Vagina (tissue), 2 donors: ENCODE data around the gene MYO15B. TPM values are rescaled to one million over a fixed set of nuclear protein-coding genes. Genes with fewer than 3 reads are reported as not detected.

ENCODE experiments used
- DNase-seq, 2 donors: peaks; one replicate each; pipeline ENCODE4 v3.0.0-alpha.2; 2017; ENCODE audit errors: extremely low spot score in 2 of 2
- H3K27ac ChIP-seq: fragments of 200-600 bp; sonication (generic); one replicate; pipeline ENCODE4 v1.5.1; 2019
- H3K27me3 ChIP-seq: fragments of 200-600 bp; sonication (generic); one replicate; pipeline ENCODE4 v1.5.1; 2019
- H3K36me3 ChIP-seq, 2 donors: fragments of 200-600 bp; sonication (generic); one replicate each; pipeline ENCODE4 v1.5.1; 2017 to 2019
- H3K4me1 ChIP-seq: fragments of 200-600 bp; sonication (generic); one replicate; pipeline ENCODE4 v1.5.1; 2019
- H3K4me3 ChIP-seq, 2 donors: fragments of 200-600 bp; sonication (generic); 1 replicate in 1 of 2; 2 replicates in 1 of 2; pipeline ENCODE4 v1.5.1; 2016 to 2019
- H3K9me3 ChIP-seq: fragments of 200-600 bp; sonication (generic); one replicate; pipeline ENCODE4 v1.5.1; 2019
- CTCF ChIP-seq, 3 experiments: fragments of 450-650 bp in 2 of 3; fragments of 200-600 bp in 1 of 3; sonication (generic) in 1 of 3; IDR thresholded peaks; one replicate each; pipeline ENCODE4 v1.5.1; 2017 to 2019; ENCODE audit warnings: antibody characterized with exemption in 3 of 3, mild to moderate bottlenecking in 2 of 3, moderate library complexity in 2 of 3
- POLR2A ChIP-seq, 2 donors: fragments of 450-650 bp; IDR thresholded peaks; one replicate each; pipeline ENCODE4 v1.6.1; 2017; ENCODE audit warnings: antibody characterized with exemption in 2 of 2, mild to moderate bottlenecking in 2 of 2, moderate library complexity in 2 of 2
- POLR2AphosphoS5 ChIP-seq, 2 donors: sonication (generic); formaldehyde crosslinking; IDR thresholded peaks; one replicate each; pipeline ENCODE4 v1.9.0; 2017; ENCODE audit warnings: antibody characterized with exemption in 2 of 2, mild to moderate bottlenecking in 2 of 2, low read depth in 1 of 2; ENCODE audit not compliant: insufficient read depth in 1 of 2
- intact Hi-C: fragments of 100-400 bp; cut with DNase I; formaldehyde crosslinking; loops from one replicate; pipeline ENCODE4 v1.15.1; 2023
- total RNA-seq: library from RNA; depleted of rRNA; stranded (reverse); fragments of >200 nt; gene quantifications from one replicate; pipeline ENCODE4 v1.2.3, GENCODE V29; 2016

The MYO15B gene
- total RNA-seq, 1 donor from 2014 or later, result 160 TPM

DNA sequence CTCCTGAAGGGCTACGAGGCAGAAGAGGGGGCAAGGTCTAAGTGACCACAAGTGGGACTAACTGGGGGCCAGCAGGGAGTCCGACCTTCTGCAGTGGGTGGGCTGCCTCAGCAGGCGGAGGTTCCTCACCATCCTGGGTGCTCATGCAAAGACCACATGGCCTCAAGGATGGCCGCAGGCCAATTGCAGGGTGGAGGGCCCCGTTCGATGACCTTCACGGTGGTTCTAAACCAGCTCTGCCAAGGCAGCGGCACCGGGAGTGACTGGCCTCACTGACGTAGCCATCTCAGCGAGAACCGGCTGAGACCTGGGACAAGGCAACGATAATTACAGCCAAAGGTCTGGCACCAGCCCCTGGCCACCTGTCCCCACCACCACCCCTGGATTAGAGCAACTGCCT is 51.3 kb downstream of the MYO15B start:
- TF ChIP-seq POLR2AphosphoS5 (IDR thresholded peaks at IDR 0.05; ENCODE audit: insufficient read depth in 1 of 2, low read depth in 1 of 2), result no peak
- TF ChIP-seq POLR2A (IDR thresholded peaks at IDR 0.05), result no peak
- no peak for TF ChIP-seq CTCF (IDR thresholded peaks at IDR 0.05)
- Histone ChIP-seq H3K4me1 (peaks cover 25% of the 10 kb centered on the region), H3K27me3 (no peaks in the 10 kb centered on the region), H3K4me3 (no peak overlapping the region), H3K27ac (peak overlapping the region; percentile 54), H3K36me3 (no peaks in the 10 kb centered on the region), H3K9me3 (no peaks in the 10 kb centered on the region)
- DNase-seq, result no peak
- intact Hi-C loops, result no loop called here

DNA sequence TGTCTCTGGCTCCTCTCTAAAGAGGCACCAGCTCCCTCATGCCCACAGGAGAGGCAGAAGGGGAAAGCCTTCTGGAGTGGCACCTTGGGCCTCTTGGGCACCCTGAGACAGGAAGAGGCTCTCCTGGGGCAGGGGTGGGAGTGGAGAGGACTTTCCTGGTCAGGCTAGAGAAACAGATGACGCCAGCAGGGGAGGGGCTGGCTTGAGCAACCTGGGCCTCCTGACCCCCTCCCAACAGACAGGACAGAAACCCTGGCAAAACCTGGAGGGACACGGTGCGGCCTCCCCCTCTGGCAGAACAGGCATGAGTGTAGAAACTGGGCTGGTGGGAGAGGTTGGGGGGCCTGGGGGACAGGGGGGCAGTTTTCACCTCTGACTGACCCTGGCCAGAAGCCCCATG is 51.7 kb downstream of the MYO15B start:
- H3K9me3 ChIP-seq, result no peaks in the 10 kb centered on the region
- H3K27ac ChIP-seq, result peak overlapping the region; percentile 54
- H3K4me3 ChIP-seq, result peak overlapping the region in 1 of 2 donors; percentile 31
- DNase-seq, result no peak
- intact Hi-C loops, result no loop called here
- peaks cover 21% of the 10 kb centered on the region for H3K4me1 ChIP-seq
- no peaks in the 10 kb centered on the region for H3K36me3 ChIP-seq
- TF ChIP-seq CTCF (IDR thresholded peaks at IDR 0.05) (no peak), POLR2AphosphoS5 (IDR thresholded peaks at IDR 0.05; ENCODE audit: insufficient read depth in 1 of 2, low read depth in 1 of 2) (no peak), POLR2A (IDR thresholded peaks at IDR 0.05) (no peak)
- no peaks in the 10 kb centered on the region for H3K27me3 ChIP-seq

DNA sequence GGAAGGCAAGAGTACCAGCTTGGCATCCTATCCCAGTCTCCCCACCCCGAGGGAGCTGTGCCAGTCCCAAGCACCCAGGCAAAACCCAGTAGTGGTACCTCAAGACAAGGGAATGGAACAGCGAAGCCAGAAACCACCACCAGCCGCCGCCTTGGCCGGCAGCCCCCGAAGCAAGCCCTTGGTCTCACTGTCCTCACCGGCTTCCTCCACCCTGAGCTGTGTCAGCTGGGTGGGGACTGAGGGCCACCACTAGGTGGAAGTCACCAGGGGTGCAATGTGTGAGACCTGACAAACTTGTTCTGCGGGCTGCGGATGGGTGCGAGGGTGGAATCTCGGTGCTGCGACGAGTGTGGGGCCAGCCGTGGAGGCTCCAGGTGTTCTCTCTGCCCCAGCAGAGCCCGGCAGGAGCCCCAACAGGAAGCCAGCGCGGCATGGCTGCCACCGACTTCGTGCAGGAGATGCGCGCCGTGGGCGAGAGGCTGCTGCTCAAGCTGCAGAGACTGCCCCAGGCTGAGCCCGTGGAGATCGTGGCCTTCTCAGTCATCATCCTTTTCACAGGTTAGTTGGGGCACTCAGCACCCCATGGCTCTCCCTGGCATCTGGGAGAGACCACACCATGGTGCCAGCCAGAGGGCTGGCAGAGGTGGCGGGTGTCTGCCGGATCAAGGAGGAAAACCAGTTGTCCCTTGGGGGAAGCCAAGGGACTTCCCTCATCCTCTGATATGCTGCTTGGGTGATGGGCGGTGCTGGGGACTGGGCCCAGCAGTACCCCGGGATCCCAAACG is 52.4 kb downstream of the MYO15B start:
- Histone ChIP-seq H3K4me3 (peak overlapping the region in 1 of 2 donors; percentile 31), H3K4me1 (peaks cover 18% of the 10 kb centered on the region)

GRCh38 chr17:75640556-75641119 is 53.0 kb downstream of the MYO15B start:
- no peaks in the 10 kb centered on the region for H3K36me3 ChIP-seq
- no peaks in the 10 kb centered on the region for H3K9me3 ChIP-seq
- H3K27me3 ChIP-seq, result no peaks in the 10 kb centered on the region
- H3K27ac ChIP-seq, result peak overlapping the region; percentile 54
- DNase-seq, result no peak
- peak overlapping the region in 1 of 2 donors; percentile 31 for H3K4me3 ChIP-seq
- H3K4me1 ChIP-seq, result peaks cover 25% of the 10 kb centered on the region
- intact Hi-C loops, result no loop called here
- TF ChIP-seq POLR2AphosphoS5 (IDR thresholded peaks at IDR 0.05; ENCODE audit: insufficient read depth in 1 of 2, low read depth in 1 of 2) (no peak), CTCF (IDR thresholded peaks at IDR 0.05) (no peak), POLR2A (IDR thresholded peaks at IDR 0.05) (no peak)

More for the DNA sequence above, 52.4 kb downstream of the MYO15B start:
- no peaks in the 10 kb centered on the region for H3K27me3 ChIP-seq
- H3K9me3 ChIP-seq, result no peaks in the 10 kb centered on the region
- TF ChIP-seq POLR2AphosphoS5 (IDR thresholded peaks at IDR 0.05; ENCODE audit: insufficient read depth in 1 of 2, low read depth in 1 of 2) (peak; percentile 37 to 59), CTCF (IDR thresholded peaks at IDR 0.05) (no peak), POLR2A (IDR thresholded peaks at IDR 0.05) (no peak)
- H3K27ac ChIP-seq, result peak overlapping the region; percentile 54
- H3K36me3 ChIP-seq, result no peaks in the 10 kb centered on the region
- DNase-seq, result no peak
- intact Hi-C loops, result no loop called here

DNA sequence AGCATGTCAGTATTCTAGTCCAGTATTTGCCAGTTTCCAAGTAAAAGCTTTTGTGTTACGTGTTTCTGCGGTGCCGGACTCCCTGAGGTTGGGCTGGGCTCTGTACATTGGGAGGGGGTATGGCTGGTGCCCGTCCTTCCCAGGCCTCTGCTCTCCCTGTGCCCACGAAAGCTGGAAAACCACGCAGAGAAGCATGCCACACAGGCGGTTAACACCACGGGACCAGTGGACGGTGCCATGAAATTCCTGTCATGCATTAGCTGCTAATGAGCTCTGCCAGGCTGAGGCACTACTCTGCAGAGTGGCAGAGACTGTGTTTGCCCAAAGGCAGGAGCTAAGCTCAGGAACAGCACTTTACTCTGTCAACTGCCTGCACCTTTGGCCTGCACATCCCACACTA is 53.7 kb downstream of the MYO15B start:
- DNase-seq, result no peak
- no peak for TF ChIP-seq POLR2A (IDR thresholded peaks at IDR 0.05)
- TF ChIP-seq CTCF (IDR thresholded peaks at IDR 0.05), result no peak
- TF ChIP-seq POLR2AphosphoS5 (IDR thresholded peaks at IDR 0.05; ENCODE audit: insufficient read depth in 1 of 2, low read depth in 1 of 2), result no peak
- peaks cover 32% of the 10 kb centered on the region for H3K4me1 ChIP-seq
- no peaks in the 10 kb centered on the region for H3K36me3 ChIP-seq
- intact Hi-C loops, result no loop called here
- H3K9me3 ChIP-seq, result no peaks in the 10 kb centered on the region
- peak overlapping the region in 1 of 2 donors; percentile 31 for H3K4me3 ChIP-seq
- peak overlapping the region; percentile 54 for H3K27ac ChIP-seq
- no peaks in the 10 kb centered on the region for H3K27me3 ChIP-seq
